ENCODE data around the gene ABCG2.

ABCG2 gene

GRCh38 chr4:88191404-88191803, 33.0 kb upstream of the ABCG2 start:
- H3K4me3 ChIP-seq (ENCODE audit: low read depth, low read length) = no peak overlapping the region
- no peaks in the 10 kb centered on the region for H3K36me3 ChIP-seq (ENCODE audit: control insufficient read depth in 2 of 2, insufficient read depth in 1 of 2, low read length in 2 of 2)
- no peaks in the 10 kb centered on the region for H3K4me1 ChIP-seq (ENCODE audit: control insufficient read depth, insufficient read depth, low read length)
- TF ChIP-seq ZNF2 (tag by site-specific recombination; IDR thresholded peaks at IDR 0.05) (no peak), ZBTB49 (tag by site-specific recombination; IDR thresholded peaks at IDR 0.05; ENCODE audit: low read depth) (no peak), GLIS2 (tag by site-specific recombination; IDR thresholded peaks at IDR 0.05) (no peak), ZNF621 (tag by site-specific recombination; IDR thresholded peaks at IDR 0.05) (no peak), ZNF518A (tag by site-specific recombination; conservative IDR thresholded peaks at IDR 0.05; ENCODE audit: low read depth) (no peak), ZNF362 (tag by site-specific recombination; IDR thresholded peaks at IDR 0.05) (no peak), ZSCAN4 (tag by site-specific recombination; IDR thresholded peaks at IDR 0.05) (no peak), SP2 (tag by site-specific recombination; IDR thresholded peaks at IDR 0.05) (no peak), ZSCAN18 (tag by site-specific recombination; IDR thresholded peaks at IDR 0.05) (no peak), ZNF221 (tag by site-specific recombination; IDR thresholded peaks at IDR 0.05; ENCODE audit: borderline replicate concordance) (no peak), PBX3 (CRISPR knock-in tag; IDR thresholded peaks at IDR 0.05) (no peak), ZNF571 (tag by site-specific recombination; IDR thresholded peaks at IDR 0.05) (no peak)
- POLR2A ChIA-PET = no interaction called here
- no peaks in the 10 kb centered on the region for H3K9me3 ChIP-seq (ENCODE audit: control insufficient read depth, insufficient read depth, low read depth, low read length)
- CTCF ChIA-PET = interaction anchor here (0.5 to 1.1 kb wide), 3 partner anchors 15 to 220 kb away, joined by 3 to 4 read pairs (median 3); no protein-coding TSS in a partner anchor
- no peak overlapping the region for H3K27ac ChIP-seq (ENCODE audit: extremely low read depth, low read depth, low read length)
